K562 (cell line): ENCODE measurements around the gene NPY5R. TPM values are rescaled to one million over a fixed set of nuclear protein-coding genes. Genes with fewer than 3 reads are reported as not detected.

Source experiments
- ATAC-seq: fragments of 200-7000 bp; cut with Tn5 transposase; 3 replicates; pipeline ENCODE4 v1.9.1; 2020; ENCODE audit warnings: moderate library complexity
- BruUV-seq: library from RNA; stranded (reverse); fragments of 400-500 nt; replicated peaks from 2 replicates; lab custom pipeline; 2021; lab: Mats Ljungman, UMichigan
- CTCF ChIA-PET: fragments of 300-600 bp; formaldehyde crosslinking; extraction: SDS; loops from one replicate; lab custom pipeline; 2021; ENCODE audit warnings: low intra/inter-chr PET ratio; lab: Yijun Ruan, JAX
- POLR2A ChIA-PET: fragments of 300-600, 350-650 bp; sonication (Branson Sonifier 250); formaldehyde crosslinking; extraction: SDS; loops from one replicate; lab custom pipeline; 2021; ENCODE audit warnings: antibody characterized with exemption, inconsistent platforms; lab: Yijun Ruan, JAX
- DNase-seq, 4 experiments: peaks; one replicate each; pipeline versions ENCODE4 v3.0.0 to v3.0.0-alpha.2; 2011 to 2018; ENCODE audit warnings: low spot score in 3 of 4, mixed read lengths in 3 of 4; ENCODE audit errors: extremely low read depth in 1 of 4
- FAIRE-seq: peaks from 2 replicates; lab custom pipeline; 2011; peaks lifted over from hg19 to GRCh38; lab: Jason Lieb, UNC
- H2AFZ ChIP-seq: 2 replicates; pipeline ENCODE4 v1.6.0; 2011; ENCODE audit warnings: low read depth, low read length, control low read depth, inconsistent platforms
- H3K27ac ChIP-seq: fragments of 200-600 bp; 3 replicates; pipeline ENCODE4 v1.8.0; 2011; ENCODE audit warnings: low read depth, mild to moderate bottlenecking, control low read depth, inconsistent platforms, low read length, moderate library complexity, mixed read lengths; ENCODE audit errors: extremely low read depth
- H3K27me3 ChIP-seq, 2 experiments: fragments of 300-600 bp in 1 of 2; 2 replicates in 1 of 2; 3 replicates in 1 of 2; pipeline versions ENCODE4 v1.6.0 to v1.8.0; 2011; ENCODE audit warnings: inconsistent platforms in 2 of 2, low read length in 2 of 2, mild to moderate bottlenecking in 1 of 2, mixed read lengths in 1 of 2, moderate library complexity in 1 of 2; ENCODE audit not compliant: control insufficient read depth in 2 of 2, insufficient read depth in 2 of 2
- H3K36me3 ChIP-seq: fragments of 300-600 bp; 3 replicates; pipeline ENCODE4 v1.8.0; 2011; ENCODE audit warnings: mild to moderate bottlenecking, low read length, inconsistent platforms; ENCODE audit not compliant: control insufficient read depth, insufficient read depth
- H3K4me1 ChIP-seq, 2 experiments: fragments of 200-600 bp in 1 of 2; replicated peaks in 1 of 2; 2 replicates in 1 of 2; 3 replicates in 1 of 2; pipeline versions ENCODE4 v1.5.1 to v1.8.0; 2011; ENCODE audit warnings: inconsistent platforms in 2 of 2, low read length in 2 of 2, mild to moderate bottlenecking in 1 of 2, mixed read lengths in 1 of 2, moderate library complexity in 1 of 2; ENCODE audit not compliant: control insufficient read depth in 2 of 2, insufficient read depth in 2 of 2
- H3K4me2 ChIP-seq: 2 replicates; pipeline ENCODE4 v1.6.1; 2011; ENCODE audit warnings: low read length, control low read depth, inconsistent platforms, mixed read lengths; ENCODE audit not compliant: insufficient read depth
- H3K4me3 ChIP-seq: fragments of 200-600 bp; sonication (generic), shearing (Covaris generic); 2 replicates; pipeline ENCODE4 v1.5.1; 2016; ENCODE audit warnings: control low read depth, inconsistent platforms
- H3K79me2 ChIP-seq: fragments of 200-600 bp; 3 replicates; pipeline ENCODE4 v1.8.0; 2011; ENCODE audit warnings: low read length, inconsistent platforms; ENCODE audit not compliant: control insufficient read depth, insufficient read depth
- H3K9ac ChIP-seq, 2 experiments: 2 replicates each; pipeline versions ENCODE4 v1.6.0 to v1.6.1; 2011; ENCODE audit warnings: low read depth in 2 of 2, low read length in 2 of 2, control low read depth in 1 of 2, inconsistent platforms in 1 of 2, mild to moderate bottlenecking in 1 of 2, mixed read lengths in 1 of 2; ENCODE audit not compliant: insufficient read depth in 1 of 2
- H3K9me1 ChIP-seq: one replicate; pipeline ENCODE4 v1.6.0; 2011; ENCODE audit warnings: inconsistent platforms, mild to moderate bottlenecking, low read length, moderate library complexity; ENCODE audit not compliant: control insufficient read depth, insufficient read depth
- H3K9me3 ChIP-seq: replicated peaks from 2 replicates; pipeline ENCODE4 v1.5.1; 2011; ENCODE audit warnings: low read depth, low read length, inconsistent platforms; ENCODE audit not compliant: control insufficient read depth, insufficient read depth
- H4K20me1 ChIP-seq: replicated peaks from 2 replicates; pipeline ENCODE4 v1.6.1; 2011; ENCODE audit warnings: low read length, inconsistent platforms, mixed read lengths; ENCODE audit not compliant: control insufficient read depth, insufficient read depth
- RAD51 ChIP-seq: fragments of 450-650 bp; IDR thresholded peaks from 2 replicates; pipeline ENCODE4 v1.7.1; 2016; ENCODE audit warnings: low read depth, mild to moderate bottlenecking, borderline replicate concordance
- SRSF3 ChIP-seq: fragments of 200-400 bp; formaldehyde crosslinking; IDR thresholded peaks from 2 replicates; pipeline ENCODE4 v1.6.1; 2016; ENCODE audit warnings: mild to moderate bottlenecking, low read length, moderate library complexity; ENCODE audit not compliant: insufficient read depth
- in situ Hi-C: fragments of 300-500 bp; cut with MboI; formaldehyde crosslinking; loops from 4 replicates; pipeline ENCODE4 v1.15.0; 2018; ENCODE audit warnings: inconsistent platforms, mixed read lengths
- intact Hi-C: fragments of 100-400 bp; cut with micrococcal nuclease; formaldehyde crosslinking; loops from 2 replicates; pipeline ENCODE4 v1.14.2; 2022
- polyA plus RNA-seq, 8 experiments: library from polyadenylated mRNA; depleted of rRNA in 4 of 8; stranded (reverse) in 5 of 8; unstranded in 3 of 8; fragments of >200 nt; fragmentation: Nextera tagmentation in 2 of 8; fragmentation: Illumina TruSeq in 1 of 8; extraction: Ambion mirVana in 2 of 8; extraction: Trizol in 1 of 8; gene quantifications; 2 replicates each; pipeline versions ENCODE4 v1.2.1 to v1.2.3, GENCODE V29; 2011 to 2014; ENCODE audit warnings: inconsistent platforms in 1 of 8, missing spikeins in 1 of 8
- total RNA-seq, 7 experiments: library from RNA; depleted of rRNA in 6 of 7; stranded (reverse); fragments of >200 nt in 6 of 7; fragmentation: Illumina TruSeq in 2 of 7; extraction: Trizol in 2 of 7; gene quantifications; 2 replicates each; pipeline versions ENCODE4 v1.2.1 to v1.2.3, GENCODE V29; 2011 to 2021; ENCODE audit warnings: low replicate concordance in 1 of 7
- TF ChIP-seq, protein P1 (sequence below), 3 experiments: IDR thresholded peaks in 2 of 3; conservative IDR thresholded peaks in 1 of 3; 2 replicates each; pipeline ENCODE4 v1.5.1; 2011 to 2012; ENCODE audit warnings: low read length in 3 of 3, mild to moderate bottlenecking in 3 of 3, control low read depth in 2 of 3, improper control_type of control experiment in 1 of 3, inconsistent platforms in 1 of 3, low read depth in 1 of 3, mixed read lengths in 1 of 3, moderate library complexity in 1 of 3; ENCODE audit not compliant: insufficient read depth in 2 of 3
- TF ChIP-seq, protein P2 (sequence below): fragments of 450-650 bp; IDR thresholded peaks from 2 replicates; pipeline ENCODE4 v1.6.1; 2017; ENCODE audit warnings: antibody characterized with exemption

NPY5R gene
- total and polyA plus RNA-seq, 9 of the 15 experiments (the other 6 are each of a cell fraction or from before 2014, with no cell fraction given), result not detected

DNA sequence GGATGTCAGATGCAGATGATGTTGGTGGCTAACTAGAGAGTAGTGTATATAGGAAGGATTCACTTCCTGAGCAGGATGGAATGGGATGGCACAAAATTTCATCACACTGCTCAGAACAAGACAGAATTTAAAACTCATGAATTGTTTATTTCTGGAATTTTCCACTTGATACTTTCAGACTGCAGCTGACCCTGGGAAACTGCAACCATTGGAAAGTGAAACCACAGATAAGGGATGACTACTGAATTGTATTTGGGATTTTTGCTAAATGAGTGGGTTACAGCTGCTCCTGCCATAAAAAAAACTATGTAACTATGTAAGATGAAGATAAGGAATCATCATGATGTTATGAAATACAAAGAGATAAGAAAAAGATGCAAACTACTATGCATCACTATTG, 51.4 kb downstream of the NPY5R start:
- H3K79me2 ChIP-seq, result no peaks in the 10 kb centered on the region
- POLR2A ChIA-PET, result no interaction called here
- no peaks in the 10 kb centered on the region for H4K20me1 ChIP-seq
- no peak overlapping the region for H3K4me3 ChIP-seq
- no TSS peak for BruUV-seq
- intact Hi-C loops, result no loop called here
- TF ChIP-seq RAD51 (no peak), SRSF3 (no peak)
- TF ChIP-seq, protein P1, sequence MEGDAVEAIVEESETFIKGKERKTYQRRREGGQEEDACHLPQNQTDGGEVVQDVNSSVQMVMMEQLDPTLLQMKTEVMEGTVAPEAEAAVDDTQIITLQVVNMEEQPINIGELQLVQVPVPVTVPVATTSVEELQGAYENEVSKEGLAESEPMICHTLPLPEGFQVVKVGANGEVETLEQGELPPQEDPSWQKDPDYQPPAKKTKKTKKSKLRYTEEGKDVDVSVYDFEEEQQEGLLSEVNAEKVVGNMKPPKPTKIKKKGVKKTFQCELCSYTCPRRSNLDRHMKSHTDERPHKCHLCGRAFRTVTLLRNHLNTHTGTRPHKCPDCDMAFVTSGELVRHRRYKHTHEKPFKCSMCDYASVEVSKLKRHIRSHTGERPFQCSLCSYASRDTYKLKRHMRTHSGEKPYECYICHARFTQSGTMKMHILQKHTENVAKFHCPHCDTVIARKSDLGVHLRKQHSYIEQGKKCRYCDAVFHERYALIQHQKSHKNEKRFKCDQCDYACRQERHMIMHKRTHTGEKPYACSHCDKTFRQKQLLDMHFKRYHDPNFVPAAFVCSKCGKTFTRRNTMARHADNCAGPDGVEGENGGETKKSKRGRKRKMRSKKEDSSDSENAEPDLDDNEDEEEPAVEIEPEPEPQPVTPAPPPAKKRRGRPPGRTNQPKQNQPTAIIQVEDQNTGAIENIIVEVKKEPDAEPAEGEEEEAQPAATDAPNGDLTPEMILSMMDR (IDR thresholded peaks at IDR 0.05 in 2 of 3, conservative IDR thresholded peaks at IDR 0.05 in 1 of 3; ENCODE audit: insufficient read depth in 2 of 3, low read depth in 1 of 3, low read length in 3 of 3), result no peak
- TF ChIP-seq, protein P2, sequence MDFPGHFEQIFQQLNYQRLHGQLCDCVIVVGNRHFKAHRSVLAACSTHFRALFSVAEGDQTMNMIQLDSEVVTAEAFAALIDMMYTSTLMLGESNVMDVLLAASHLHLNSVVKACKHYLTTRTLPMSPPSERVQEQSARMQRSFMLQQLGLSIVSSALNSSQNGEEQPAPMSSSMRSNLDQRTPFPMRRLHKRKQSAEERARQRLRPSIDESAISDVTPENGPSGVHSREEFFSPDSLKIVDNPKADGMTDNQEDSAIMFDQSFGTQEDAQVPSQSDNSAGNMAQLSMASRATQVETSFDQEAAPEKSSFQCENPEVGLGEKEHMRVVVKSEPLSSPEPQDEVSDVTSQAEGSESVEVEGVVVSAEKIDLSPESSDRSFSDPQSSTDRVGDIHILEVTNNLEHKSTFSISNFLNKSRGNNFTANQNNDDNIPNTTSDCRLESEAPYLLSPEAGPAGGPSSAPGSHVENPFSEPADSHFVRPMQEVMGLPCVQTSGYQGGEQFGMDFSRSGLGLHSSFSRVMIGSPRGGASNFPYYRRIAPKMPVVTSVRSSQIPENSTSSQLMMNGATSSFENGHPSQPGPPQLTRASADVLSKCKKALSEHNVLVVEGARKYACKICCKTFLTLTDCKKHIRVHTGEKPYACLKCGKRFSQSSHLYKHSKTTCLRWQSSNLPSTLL, result no peak
- TF ChIP-seq, all 486 proteins: peak for 0
- no peaks in the 10 kb centered on the region for H3K9me3 ChIP-seq
- ATAC-seq (no peak), FAIRE-seq (no peak), DNase-seq (no peak)
- H3K9ac ChIP-seq, result no peak overlapping the region
- H3K4me2 ChIP-seq, result no peak overlapping the region
- H3K27me3 ChIP-seq, result no peaks in the 10 kb centered on the region; a peak in 1 of 5 replicates
- no peaks in the 10 kb centered on the region for H3K36me3 ChIP-seq
- in situ Hi-C loops, result no loop called here
- H3K27ac ChIP-seq, result no peak overlapping the region
- no peaks in the 10 kb centered on the region for H3K9me1 ChIP-seq
- no peak overlapping the region for H2AFZ ChIP-seq
- CTCF ChIA-PET, result no interaction called here
- H3K4me1 ChIP-seq, result no peaks in the 10 kb centered on the region
